Measurements from ENCODE around the gene STK4.

GRCh38 chr20:44952731-44953130 lies 13.6 kb upstream of the STK4 start:
- no peak for TF ChIP-seq EZH2 (IDR thresholded peaks at IDR 0.05; ENCODE audit: borderline replicate concordance, low read depth, low read length, poor library complexity, severe bottlenecking)
- TF ChIP-seq, protein P1, sequence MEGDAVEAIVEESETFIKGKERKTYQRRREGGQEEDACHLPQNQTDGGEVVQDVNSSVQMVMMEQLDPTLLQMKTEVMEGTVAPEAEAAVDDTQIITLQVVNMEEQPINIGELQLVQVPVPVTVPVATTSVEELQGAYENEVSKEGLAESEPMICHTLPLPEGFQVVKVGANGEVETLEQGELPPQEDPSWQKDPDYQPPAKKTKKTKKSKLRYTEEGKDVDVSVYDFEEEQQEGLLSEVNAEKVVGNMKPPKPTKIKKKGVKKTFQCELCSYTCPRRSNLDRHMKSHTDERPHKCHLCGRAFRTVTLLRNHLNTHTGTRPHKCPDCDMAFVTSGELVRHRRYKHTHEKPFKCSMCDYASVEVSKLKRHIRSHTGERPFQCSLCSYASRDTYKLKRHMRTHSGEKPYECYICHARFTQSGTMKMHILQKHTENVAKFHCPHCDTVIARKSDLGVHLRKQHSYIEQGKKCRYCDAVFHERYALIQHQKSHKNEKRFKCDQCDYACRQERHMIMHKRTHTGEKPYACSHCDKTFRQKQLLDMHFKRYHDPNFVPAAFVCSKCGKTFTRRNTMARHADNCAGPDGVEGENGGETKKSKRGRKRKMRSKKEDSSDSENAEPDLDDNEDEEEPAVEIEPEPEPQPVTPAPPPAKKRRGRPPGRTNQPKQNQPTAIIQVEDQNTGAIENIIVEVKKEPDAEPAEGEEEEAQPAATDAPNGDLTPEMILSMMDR (conservative IDR thresholded peaks at IDR 0.05; ENCODE audit: low read depth, low read length) = no peak
